Measurements from ENCODE around the gene SULT1A2. TPM values are rescaled to one million over a fixed set of nuclear protein-coding genes. Genes with fewer than 3 reads are reported as not detected.

SULT1A2 gene
- total RNA-seq, 1 donor from 2014 or later: 0.32 TPM

DNA sequence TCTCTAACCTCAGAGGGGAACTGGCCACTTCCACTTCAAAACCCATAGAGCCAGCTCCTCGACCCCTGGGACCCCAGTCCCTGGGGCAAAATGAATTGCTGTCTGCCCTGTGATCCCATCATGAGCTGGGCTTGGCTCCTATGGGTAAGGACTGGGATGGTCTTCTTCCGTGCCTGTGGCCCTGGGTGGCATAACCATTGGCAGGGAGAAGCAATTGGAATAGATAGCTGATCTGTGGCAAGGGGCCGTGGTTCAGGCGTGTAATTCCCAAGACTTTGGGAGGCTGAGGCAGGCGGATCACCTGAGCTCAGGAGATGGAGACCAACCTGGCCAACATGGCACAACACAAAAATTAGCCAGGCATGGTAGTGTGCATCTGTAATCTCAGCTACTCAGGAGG, 4.3 kb downstream of the SULT1A2 start:
- H3K36me3 Mint-ChIP-seq (ENCODE audit: low read depth): peaks cover 26% of the 10 kb centered on the region
- H3K27me3 Mint-ChIP-seq (ENCODE audit: low read depth): no peaks in the 10 kb centered on the region
- H3K9me3 Mint-ChIP-seq: no peaks in the 10 kb centered on the region
- H3K27ac Mint-ChIP-seq: no peak overlapping the region
- no peaks in the 10 kb centered on the region for H3K4me1 Mint-ChIP-seq (ENCODE audit: low read depth)
- intact Hi-C loops (cut with micrococcal nuclease): no loop called here
- H3K4me3 Mint-ChIP-seq (ENCODE audit: low read depth): no peak overlapping the region
- DNase-seq (ENCODE audit: low spot score): no peak

DNA sequence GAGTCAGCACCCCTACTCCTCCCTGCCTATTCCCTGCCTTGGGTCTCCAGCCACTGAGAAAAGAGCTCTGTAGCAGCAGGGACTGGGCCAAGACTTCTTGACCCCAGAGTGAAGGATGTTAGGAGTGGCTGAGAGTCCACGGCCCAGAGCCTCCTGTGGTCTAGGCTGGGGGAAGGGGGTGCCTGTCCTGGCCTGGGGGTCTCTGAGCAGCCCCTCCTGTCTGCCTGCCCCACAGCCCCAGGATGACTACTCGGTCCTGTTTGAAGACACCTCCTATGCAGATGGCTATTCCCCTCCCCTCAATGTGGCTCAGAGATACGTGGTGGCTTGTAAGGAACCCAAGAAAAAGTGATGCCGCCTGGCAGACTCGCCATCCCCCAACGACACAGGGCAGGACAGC, 5.5 kb downstream of the SULT1A2 start:
- no peak for DNase-seq (ENCODE audit: low spot score)
- intact Hi-C loops (cut with micrococcal nuclease): no loop called here
- H3K27me3 Mint-ChIP-seq (ENCODE audit: low read depth): no peaks in the 10 kb centered on the region
- H3K27ac Mint-ChIP-seq: no peak overlapping the region
- H3K4me1 Mint-ChIP-seq (ENCODE audit: low read depth): no peaks in the 10 kb centered on the region
- H3K4me3 Mint-ChIP-seq (ENCODE audit: low read depth): no peak overlapping the region
- peaks cover 33% of the 10 kb centered on the region for H3K36me3 Mint-ChIP-seq (ENCODE audit: low read depth)
- no peaks in the 10 kb centered on the region for H3K9me3 Mint-ChIP-seq

DNA sequence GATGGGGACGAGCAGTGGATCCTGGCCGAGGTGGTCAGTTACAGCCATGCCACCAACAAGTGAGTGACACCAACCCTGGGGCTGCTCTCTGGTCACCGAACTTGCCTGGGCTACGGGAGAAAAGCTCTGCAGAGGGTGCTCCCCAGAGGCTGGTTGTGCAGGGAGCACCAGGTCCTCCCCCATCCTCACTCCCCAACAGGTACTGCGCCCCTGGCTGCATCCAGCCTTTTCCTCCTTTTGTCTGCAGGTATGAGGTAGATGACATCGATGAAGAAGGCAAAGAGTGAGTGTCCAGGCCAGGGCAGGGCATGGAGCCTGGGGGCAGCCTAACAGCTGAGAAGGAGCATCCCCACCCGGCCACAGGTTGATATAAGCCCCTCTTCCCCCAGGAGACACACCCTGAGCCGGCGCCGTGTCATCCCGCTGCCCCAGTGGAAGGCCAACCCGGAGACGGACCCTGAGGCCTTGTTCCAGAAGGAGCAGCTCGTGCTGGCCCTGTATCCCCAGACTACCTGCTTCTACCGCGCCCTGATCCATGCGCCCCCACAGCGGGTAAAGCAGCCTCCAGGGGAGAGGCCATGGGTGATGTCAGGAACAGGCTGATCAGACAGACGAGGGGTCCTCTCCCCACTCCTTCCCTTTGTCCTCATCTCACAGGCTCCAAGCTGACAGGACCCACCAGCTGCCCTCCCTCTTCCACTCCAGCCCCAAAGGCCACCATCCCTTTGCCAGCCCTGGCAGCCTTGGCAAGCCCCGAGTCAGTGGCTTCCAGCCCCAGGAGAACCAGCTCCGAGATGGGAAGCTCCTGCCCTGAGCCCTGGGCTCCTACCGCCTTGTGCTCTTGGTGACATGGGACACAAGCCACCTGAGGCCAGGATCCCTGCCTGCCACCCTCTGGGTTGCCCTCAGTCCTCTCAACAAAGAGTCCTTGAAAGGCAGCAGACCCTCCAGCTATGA, 6.2 kb downstream of the SULT1A2 start:
- Mint-ChIP-seq H3K9me3 (no peaks in the 10 kb centered on the region), H3K27me3 (ENCODE audit: low read depth) (no peaks in the 10 kb centered on the region), H3K36me3 (ENCODE audit: low read depth) (peaks cover 33% of the 10 kb centered on the region), H3K27ac (no peak overlapping the region), H3K4me1 (ENCODE audit: low read depth) (no peaks in the 10 kb centered on the region), H3K4me3 (ENCODE audit: low read depth) (no peak overlapping the region)
- DNase-seq (ENCODE audit: low spot score): no peak
- intact Hi-C loops (cut with micrococcal nuclease): no loop called here

- Mint-ChIP-seq H3K4me3 (ENCODE audit: low read depth) (no peak overlapping the region), H3K27me3 (ENCODE audit: low read depth) (no peaks in the 10 kb centered on the region), H3K4me1 (ENCODE audit: low read depth) (no peaks in the 10 kb centered on the region), H3K27ac (no peak overlapping the region), H3K36me3 (ENCODE audit: low read depth) (peaks cover 38% of the 10 kb centered on the region), H3K9me3 (no peaks in the 10 kb centered on the region)
- DNase-seq (ENCODE audit: low spot score): no peak
- intact Hi-C loops (cut with micrococcal nuclease): no loop called here
These were observed 6.9 kb downstream of the SULT1A2 start for GRCh38 chr16:28589930-28590329.

DNA sequence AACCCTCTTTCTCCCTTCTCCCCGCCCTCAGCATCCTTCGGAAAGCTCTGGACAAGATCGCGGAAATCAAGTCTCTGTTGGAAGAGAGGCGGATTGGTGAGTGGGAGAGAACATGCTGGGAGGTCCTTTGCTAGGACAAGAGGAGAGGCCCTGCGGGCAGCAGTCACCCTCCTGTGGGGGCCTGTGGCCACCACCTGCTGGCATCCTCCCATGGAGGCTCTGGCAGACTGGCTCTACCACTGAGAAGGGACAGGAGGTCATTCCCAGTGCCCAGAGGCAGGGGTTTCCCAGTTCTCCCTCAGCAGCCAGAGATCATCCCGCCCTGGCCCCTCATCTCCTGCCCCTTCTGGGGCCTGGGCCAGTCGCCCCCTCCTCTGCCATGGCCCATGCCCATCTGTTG, 7.8 kb downstream of the SULT1A2 start:
- H3K36me3 Mint-ChIP-seq (ENCODE audit: low read depth): peaks cover 41% of the 10 kb centered on the region
- DNase-seq (ENCODE audit: low spot score): no peak
- intact Hi-C loops (cut with micrococcal nuclease): no loop called here
- no peaks in the 10 kb centered on the region for H3K27me3 Mint-ChIP-seq (ENCODE audit: low read depth)
- no peaks in the 10 kb centered on the region for H3K9me3 Mint-ChIP-seq
- no peak overlapping the region for H3K4me3 Mint-ChIP-seq (ENCODE audit: low read depth)
- H3K4me1 Mint-ChIP-seq (ENCODE audit: low read depth): no peaks in the 10 kb centered on the region
- no peak overlapping the region for H3K27ac Mint-ChIP-seq

DNA sequence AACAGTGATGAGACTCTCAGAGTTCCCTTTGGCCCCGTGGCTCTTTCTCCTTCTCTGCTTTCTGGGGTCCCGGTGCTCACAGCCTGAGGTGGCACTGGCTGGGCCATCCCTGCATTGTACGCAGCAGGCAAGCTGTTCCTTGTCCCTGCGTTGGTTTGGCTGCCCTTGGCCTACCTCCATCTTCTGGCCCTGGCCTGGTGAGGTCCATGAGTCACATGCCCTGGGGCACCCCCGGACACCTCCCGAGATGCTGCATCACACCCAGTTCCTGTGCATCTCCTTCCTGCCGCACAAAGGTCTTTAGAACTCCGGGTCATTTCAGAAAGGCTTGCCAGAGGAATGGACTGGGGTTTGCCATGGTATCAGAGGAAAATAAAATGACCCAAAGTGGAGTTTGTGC, 9.5 kb downstream of the SULT1A2 start:
- no peak for DNase-seq (ENCODE audit: low spot score)
- Mint-ChIP-seq H3K27ac (no peak overlapping the region), H3K27me3 (ENCODE audit: low read depth) (no peaks in the 10 kb centered on the region), H3K4me1 (ENCODE audit: low read depth) (no peaks in the 10 kb centered on the region), H3K9me3 (no peaks in the 10 kb centered on the region), H3K36me3 (ENCODE audit: low read depth) (peaks cover 52% of the 10 kb centered on the region), H3K4me3 (ENCODE audit: low read depth) (no peak overlapping the region)
- intact Hi-C loops (cut with micrococcal nuclease): no loop called here

DNA sequence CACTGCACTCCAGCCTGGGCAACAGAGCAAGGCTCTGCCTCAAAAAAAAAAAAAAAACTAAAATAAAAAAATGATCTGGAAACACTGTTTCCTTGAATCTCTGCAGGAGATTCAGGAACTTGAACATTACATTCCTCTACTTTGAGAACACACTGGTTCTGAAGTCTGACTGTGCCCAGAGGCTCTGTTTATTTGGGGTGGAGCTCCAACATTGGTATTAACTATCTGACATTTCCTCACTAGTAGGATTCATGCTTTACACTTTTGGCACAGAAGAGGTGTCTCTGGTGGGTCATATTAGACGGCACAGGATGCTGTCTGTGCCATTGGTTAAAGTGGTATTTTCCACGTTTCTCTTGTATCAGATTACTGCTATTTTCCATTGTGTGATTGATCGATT, 10.4 kb downstream of the SULT1A2 start:
- Mint-ChIP-seq H3K27ac (no peak overlapping the region), H3K4me1 (ENCODE audit: low read depth) (no peaks in the 10 kb centered on the region), H3K4me3 (ENCODE audit: low read depth) (no peak overlapping the region), H3K27me3 (ENCODE audit: low read depth) (no peaks in the 10 kb centered on the region), H3K9me3 (no peaks in the 10 kb centered on the region), H3K36me3 (ENCODE audit: low read depth) (peaks cover 54% of the 10 kb centered on the region)
- no peak for DNase-seq (ENCODE audit: low spot score)
- intact Hi-C loops (cut with micrococcal nuclease): no loop called here

GRCh38 chr16:28585674-28586073, 11.2 kb downstream of the SULT1A2 start:
- intact Hi-C loops (cut with micrococcal nuclease): no loop called here
- H3K27me3 Mint-ChIP-seq (ENCODE audit: low read depth): no peaks in the 10 kb centered on the region
- DNase-seq (ENCODE audit: low spot score): no peak
- H3K27ac Mint-ChIP-seq: no peak overlapping the region
- no peaks in the 10 kb centered on the region for H3K4me1 Mint-ChIP-seq (ENCODE audit: low read depth)
- H3K9me3 Mint-ChIP-seq: no peaks in the 10 kb centered on the region
- H3K4me3 Mint-ChIP-seq (ENCODE audit: low read depth): no peak overlapping the region
- peaks cover 52% of the 10 kb centered on the region for H3K36me3 Mint-ChIP-seq (ENCODE audit: low read depth)

- intact Hi-C loops (cut with micrococcal nuclease): no loop called here
- H3K36me3 Mint-ChIP-seq (ENCODE audit: low read depth): peaks cover 33% of the 10 kb centered on the region
- no peak overlapping the region for H3K4me3 Mint-ChIP-seq (ENCODE audit: low read depth)
These were observed 16.0 kb downstream of the SULT1A2 start for GRCh38 chr16:28580726-28581315.

GRCh38 chr16:28575446-28576109, 21.3 kb downstream of the SULT1A2 start:
- Mint-ChIP-seq H3K9me3 (no peaks in the 10 kb centered on the region), H3K36me3 (ENCODE audit: low read depth) (peaks cover 3% of the 10 kb centered on the region), H3K4me3 (ENCODE audit: low read depth) (no peak overlapping the region), H3K27ac (no peak overlapping the region), H3K4me1 (ENCODE audit: low read depth) (no peaks in the 10 kb centered on the region), H3K27me3 (ENCODE audit: low read depth) (no peaks in the 10 kb centered on the region)
- intact Hi-C loops (cut with micrococcal nuclease): no loop called here
- no peak for DNase-seq (ENCODE audit: low spot score)

More at GRCh38 chr16:28580726-28581315, 16.0 kb downstream of the SULT1A2 start:
- Mint-ChIP-seq H3K9me3 (no peaks in the 10 kb centered on the region), H3K4me1 (ENCODE audit: low read depth) (no peaks in the 10 kb centered on the region), H3K27ac (no peak overlapping the region), H3K27me3 (ENCODE audit: low read depth) (no peaks in the 10 kb centered on the region)
- no peak for DNase-seq (ENCODE audit: low spot score)

- peaks cover 3% of the 10 kb centered on the region for H3K36me3 Mint-ChIP-seq (ENCODE audit: low read depth)
- no peaks in the 10 kb centered on the region for H3K9me3 Mint-ChIP-seq
- DNase-seq (ENCODE audit: low spot score): no peak
- no peaks in the 10 kb centered on the region for H3K4me1 Mint-ChIP-seq (ENCODE audit: low read depth)
- no peak overlapping the region for H3K27ac Mint-ChIP-seq
- no peak overlapping the region for H3K4me3 Mint-ChIP-seq (ENCODE audit: low read depth)
- intact Hi-C loops (cut with micrococcal nuclease): no loop called here
- H3K27me3 Mint-ChIP-seq (ENCODE audit: low read depth): no peaks in the 10 kb centered on the region
These were observed 21.9 kb downstream of the SULT1A2 start for GRCh38 chr16:28574925-28575324.

DNA sequence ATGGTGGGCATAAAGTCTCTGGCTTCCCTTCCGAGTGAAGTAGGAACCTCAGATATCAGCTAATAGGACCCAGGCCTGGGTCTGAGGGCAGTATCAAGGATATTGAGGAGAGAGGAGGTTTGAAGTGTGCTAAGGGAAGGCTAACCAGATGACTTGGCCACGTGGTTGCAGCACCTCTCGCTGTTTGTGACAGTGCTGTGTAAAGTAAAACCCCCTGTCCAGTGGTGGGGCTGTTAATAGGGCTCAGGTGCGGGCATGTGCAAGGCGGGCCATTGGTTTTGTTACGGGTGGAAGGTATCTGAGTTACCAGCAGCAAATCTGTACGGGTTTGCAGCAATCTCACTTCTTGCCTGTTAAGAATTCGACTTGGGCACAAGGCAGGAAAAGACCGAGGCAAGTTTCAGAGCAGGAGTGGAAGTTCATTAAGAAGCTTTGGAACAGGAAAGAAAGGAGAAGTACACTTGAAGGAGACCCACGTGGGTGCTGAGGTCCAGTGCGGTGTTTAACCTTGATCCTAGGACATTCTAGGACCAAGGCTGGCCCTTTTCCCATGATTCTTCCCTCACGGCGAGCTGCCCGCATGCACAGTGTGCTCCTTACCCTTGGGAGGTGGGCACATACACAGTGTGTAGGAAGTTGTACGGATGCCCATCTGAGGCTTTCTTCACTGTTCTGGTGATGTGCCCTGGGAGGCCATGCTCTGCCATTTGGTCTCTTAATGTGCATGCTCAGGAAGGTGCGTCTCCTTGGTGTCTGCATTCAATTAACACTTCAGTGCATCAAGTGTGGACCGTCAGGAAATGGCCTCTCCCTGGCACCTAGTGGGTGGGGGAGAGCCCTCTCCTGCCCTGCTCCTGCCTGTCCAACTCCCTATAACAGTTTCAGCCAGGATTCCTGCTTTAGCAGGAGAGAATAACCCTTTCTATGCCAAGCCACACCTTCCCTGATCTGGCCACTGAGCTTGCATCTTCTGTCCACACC, 22.8 kb downstream of the SULT1A2 start:
- Mint-ChIP-seq H3K27ac (no peak overlapping the region), H3K27me3 (ENCODE audit: low read depth) (no peaks in the 10 kb centered on the region), H3K4me3 (ENCODE audit: low read depth) (no peak overlapping the region), H3K9me3 (no peaks in the 10 kb centered on the region), H3K36me3 (ENCODE audit: low read depth) (peaks cover 3% of the 10 kb centered on the region), H3K4me1 (ENCODE audit: low read depth) (no peaks in the 10 kb centered on the region)
- DNase-seq (ENCODE audit: low spot score): no peak
- intact Hi-C loops (cut with micrococcal nuclease): no loop called here

Measured in activated T-helper 2 cell treated with anti-CD3 and anti-CD28 coated beads, Interferon-gamma antibody, Interleukin-2, Interleukin-4, amounts not matched to agents 10 μg/mL and 5 μg/mL and 100 μg/mL, durations not matched to agents 14 hours and 24 hours and 36 hours (primary cell).